Right lobe of liver (tissue), 6 donors: ENCODE data around the gene CLCN4. TPM values are rescaled to one million over a fixed set of nuclear protein-coding genes. Genes with fewer than 3 reads are reported as not detected.

ENCODE experiments used
- ATAC-seq, 4 donors: fragments of 200-7000 bp; cut with Tn5 transposase; one replicate each; pipeline ENCODE4 v1.9.1; 2020; ENCODE audit warnings: mild to moderate bottlenecking in 4 of 4, moderate library complexity in 4 of 4
- DNase-seq, 3 donors: peaks; one replicate each; pipeline ENCODE4 v3.0.0-alpha.2; 2020
- H3K27ac ChIP-seq, 3 donors: fragments of 200-600 bp; one replicate each; pipeline ENCODE4 v1.8.0; 2022
- H3K27me3 ChIP-seq, 2 donors: fragments of 200-600 bp; one replicate each; pipeline ENCODE4 v1.8.0; 2022
- H3K36me3 ChIP-seq, 4 donors: fragments of 200-600 bp; sonication (generic) in 1 of 4; one replicate each; pipeline versions ENCODE4 v1.5.1 to v1.8.0; 2017 to 2022; ENCODE audit warnings: control low read depth in 1 of 4
- H3K4me1 ChIP-seq, 4 donors: fragments of 200-600 bp; sonication (generic) in 1 of 4; one replicate each; pipeline versions ENCODE4 v1.5.1 to v1.8.0; 2017 to 2022; ENCODE audit warnings: control low read depth in 1 of 4
- H3K4me3 ChIP-seq, 3 donors: fragments of 200-600 bp; one replicate each; pipeline ENCODE4 v1.8.0; 2022
- H3K9me3 ChIP-seq, 4 donors: fragments of 200-600 bp; sonication (generic) in 1 of 4; one replicate each; pipeline versions ENCODE4 v1.5.1 to v1.8.0; 2017 to 2022; ENCODE audit warnings: control low read depth in 1 of 4
- CTCF ChIP-seq, 4 donors: fragments of 200-600 bp in 3 of 4; fragments of 450-650 bp in 1 of 4; IDR thresholded peaks; one replicate each; pipeline versions ENCODE4 v1.5.1 to v1.8.0; 2016 to 2022; ENCODE audit warnings: antibody characterized with exemption in 4 of 4, mild to moderate bottlenecking in 2 of 4
- POLR2A ChIP-seq: fragments of 450-650 bp; IDR thresholded peaks from one replicate; pipeline ENCODE4 v1.6.1; 2017; ENCODE audit warnings: antibody characterized with exemption, mild to moderate bottlenecking
- WGBS: methylation state at CpG from one replicate; pipeline ENCODE4 v1.1.6; 2018; ENCODE audit warnings: low coverage, low lambda C conversion rate; ENCODE audit not compliant: insufficient coverage; ENCODE audit errors: missing lambda C conversion rate; 5-methylcytosine and 5-hydroxymethylcytosine counted together
- intact Hi-C, 2 donors: fragments of 100-400 bp; cut with DNase I; formaldehyde crosslinking; loops; one replicate each; pipeline versions ENCODE4 v1.11.2 to v1.14.1; 2022
- total RNA-seq, 6 experiments: library from RNA; depleted of rRNA in 2 of 6; stranded (reverse); fragments of >200 nt in 2 of 6; fragmentation: NEBNext Ultra II Directional in 3 of 6; extraction: Animal tissue kit (Norgen Biotek cat#: 25700) in 3 of 6; gene quantifications; one replicate each; pipeline versions ENCODE4 v1.1.0 to v1.2.4, GENCODE V29; 2016 to 2023
- donor health status: DM: no; HTN: yes; CAD: no.
- donor health status: DM: no; HTN: no; CAD: no.
- donor health status: DM: no; HTN: no; CAD: no.
- donor health status: DM: no; HTN: yes; CAD: no.
- donor health status: DM: no; HTN: yes; CAD: no.

Gene CLCN4
- total RNA-seq, 6 experiments from 2014 or later: 3.5 to 5.5 (median 4.0) TPM

- Histone ChIP-seq H3K9me3 (no peaks in the 10 kb centered on the region), H3K36me3 (no peaks in the 10 kb centered on the region), H3K4me3 (no peak overlapping the region), H3K27ac (no peak overlapping the region), H3K27me3 (peaks cover 0 to 7% of the 10 kb centered on the region in 2 donors), H3K4me1 (no peaks in the 10 kb centered on the region)
- intact Hi-C loops: no loop called here
- TF ChIP-seq CTCF (IDR thresholded peaks at IDR 0.05): no peak
- TF ChIP-seq POLR2A: no peak
- no peak for DNase-seq
- no peak for ATAC-seq
- 80% methylated on average over 1 of the region's 2 CpGs for WGBS
Measured at GRCh38 chrX:10163031-10163430, 6.3 kb downstream of the CLCN4 start.

- H3K4me1 ChIP-seq: peaks cover 0 to 8% (median 0%) of the 10 kb centered on the region in 4 donors
- ATAC-seq (no peak), DNase-seq (no peak)
- WGBS: 78% methylated on average over 4 of the region's 11 CpGs
- no peak overlapping the region for H3K27ac ChIP-seq
- no peak overlapping the region for H3K4me3 ChIP-seq
- no peaks in the 10 kb centered on the region for H3K9me3 ChIP-seq
- intact Hi-C loops: no loop called here
- H3K27me3 ChIP-seq: no peaks in the 10 kb centered on the region
- H3K36me3 ChIP-seq: no peaks in the 10 kb centered on the region
- no peak for TF ChIP-seq POLR2A
- no peak for TF ChIP-seq CTCF (IDR thresholded peaks at IDR 0.05)
Measured at GRCh38 chrX:10164879-10165278, 8.1 kb downstream of the CLCN4 start.

- Histone ChIP-seq H3K4me1 (peaks cover 0 to 8% (median 0%) of the 10 kb centered on the region in 4 donors), H3K27me3 (no peaks in the 10 kb centered on the region), H3K36me3 (no peaks in the 10 kb centered on the region), H3K27ac (peak overlapping the region in 1 of 3 donors; percentile 16), H3K9me3 (no peaks in the 10 kb centered on the region), H3K4me3 (no peak overlapping the region)
- 73% methylated on average over 17 of the region's 18 CpGs for WGBS
- intact Hi-C loops: no loop called here
- no peak for TF ChIP-seq POLR2A
- TF ChIP-seq CTCF (IDR thresholded peaks at IDR 0.05): no peak
- no peak for ATAC-seq
- DNase-seq: no peak
Measured at GRCh38 chrX:10165580-10166247, 8.9 kb downstream of the CLCN4 start.

GRCh38 chrX:10166248-10166716 lies 9.5 kb downstream of the CLCN4 start:
- 53% methylated on average over 10 of the region's 17 CpGs for WGBS
- Histone ChIP-seq H3K4me3 (no peak overlapping the region), H3K4me1 (peaks cover 0 to 8% (median 0%) of the 10 kb centered on the region in 4 donors), H3K27me3 (no peaks in the 10 kb centered on the region), H3K27ac (peak overlapping the region in 1 of 3 donors; percentile 18), H3K36me3 (no peaks in the 10 kb centered on the region), H3K9me3 (no peaks in the 10 kb centered on the region)
- TF ChIP-seq POLR2A (no peak), CTCF (IDR thresholded peaks at IDR 0.05) (no peak)
- no peak for ATAC-seq
- intact Hi-C loops: no loop called here
- DNase-seq: no peak
